ENCODE results near the gene NOD2.

DNA sequence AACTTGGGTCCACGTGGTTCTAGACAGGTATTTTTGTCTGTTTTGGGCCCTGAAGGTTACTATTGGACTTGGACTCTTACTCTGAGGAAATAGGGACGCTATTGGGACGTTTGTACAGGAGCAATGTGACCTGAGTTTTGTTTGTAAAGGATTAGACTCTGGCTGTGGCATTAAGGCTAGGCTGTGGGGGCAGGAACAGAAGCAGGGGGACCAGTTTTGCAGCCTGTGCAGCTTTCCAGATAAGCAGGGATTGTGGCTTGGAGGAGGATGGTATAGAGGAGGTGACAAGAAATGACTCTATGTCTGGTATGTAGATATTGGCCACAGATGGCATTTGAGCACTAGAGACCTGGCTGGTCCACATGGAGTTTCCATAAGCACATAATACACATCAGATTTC, 12.8 kb downstream of the NOD2 start:
- TF ChIP-seq GATA2 (IDR thresholded peaks at IDR 0.05; ENCODE audit: low read depth, low read length) (no peak), GATA3 (IDR thresholded peaks at IDR 0.05; ENCODE audit: low read depth, low read length) (no peak)

All from SH-SY5Y (cell line).